Esophagus squamous epithelium (tissue), 4 donors: ENCODE results near the gene ACSL4.

ENCODE experiments used
- POLR2A ChIP-seq, 4 donors: fragments of 450-650 bp; IDR thresholded peaks; one replicate each; pipeline ENCODE4 v1.6.1; 2017; ENCODE audit warnings: antibody characterized with exemption in 4 of 4, mild to moderate bottlenecking in 4 of 4, moderate library complexity in 3 of 4
- TF ChIP-seq, protein P1 (sequence below), 6 experiments: fragments of 450-650 bp in 4 of 6; fragments of 200-600 bp in 2 of 6; sonication (generic) in 2 of 6; IDR thresholded peaks; one replicate each; pipeline ENCODE4 v1.5.1; 2016 to 2019; ENCODE audit warnings: antibody characterized with exemption in 6 of 6, mild to moderate bottlenecking in 4 of 6, moderate library complexity in 4 of 6

GRCh38 chrX:109770780-109771179, 37.7 kb upstream of the ACSL4 start:
- no peak for TF ChIP-seq POLR2A (IDR thresholded peaks at IDR 0.05)
- TF ChIP-seq, protein P1, sequence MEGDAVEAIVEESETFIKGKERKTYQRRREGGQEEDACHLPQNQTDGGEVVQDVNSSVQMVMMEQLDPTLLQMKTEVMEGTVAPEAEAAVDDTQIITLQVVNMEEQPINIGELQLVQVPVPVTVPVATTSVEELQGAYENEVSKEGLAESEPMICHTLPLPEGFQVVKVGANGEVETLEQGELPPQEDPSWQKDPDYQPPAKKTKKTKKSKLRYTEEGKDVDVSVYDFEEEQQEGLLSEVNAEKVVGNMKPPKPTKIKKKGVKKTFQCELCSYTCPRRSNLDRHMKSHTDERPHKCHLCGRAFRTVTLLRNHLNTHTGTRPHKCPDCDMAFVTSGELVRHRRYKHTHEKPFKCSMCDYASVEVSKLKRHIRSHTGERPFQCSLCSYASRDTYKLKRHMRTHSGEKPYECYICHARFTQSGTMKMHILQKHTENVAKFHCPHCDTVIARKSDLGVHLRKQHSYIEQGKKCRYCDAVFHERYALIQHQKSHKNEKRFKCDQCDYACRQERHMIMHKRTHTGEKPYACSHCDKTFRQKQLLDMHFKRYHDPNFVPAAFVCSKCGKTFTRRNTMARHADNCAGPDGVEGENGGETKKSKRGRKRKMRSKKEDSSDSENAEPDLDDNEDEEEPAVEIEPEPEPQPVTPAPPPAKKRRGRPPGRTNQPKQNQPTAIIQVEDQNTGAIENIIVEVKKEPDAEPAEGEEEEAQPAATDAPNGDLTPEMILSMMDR (IDR thresholded peaks at IDR 0.05), result no peak
